ENCODE results near the gene PINK1. TPM values are rescaled to one million over a fixed set of nuclear protein-coding genes. Genes with fewer than 3 reads are reported as not detected.

Gene PINK1
- total RNA-seq, 3 donors from 2014 or later = 75.4 to 141 (median 111) TPM

GRCh38 chr1:20630729-20631128 lies 2.5 kb upstream of the PINK1 start:
- intact Hi-C loops (cut with DNase I, micrococcal nuclease) = loop anchor here in 1 of 2 donors (5.0 to 10.0 kb wide), 2 partner anchors 56 to 108 kb away; no protein-coding TSS in a partner anchor
- Histone ChIP-seq H3K4me1 (ENCODE audit: low read depth) (peaks cover 14% of the 10 kb centered on the region), H3K36me3 (ENCODE audit: low read depth) (no peaks in the 10 kb centered on the region), H3K4me3 (no peak overlapping the region), H3K9me3 (no peaks in the 10 kb centered on the region)
- ATAC-seq (no peak), DNase-seq (no peak)
- TF ChIP-seq CTCF (IDR thresholded peaks at IDR 0.05) = no peak

- intact Hi-C loops (cut with DNase I, micrococcal nuclease) = loop anchor here in 1 of 2 donors (5.0 to 10.0 kb wide), 2 partner anchors 58 to 110 kb away; no protein-coding TSS in a partner anchor
Measured at GRCh38 chr1:20632386-20632785, 872 bp upstream of the PINK1 start.

GRCh38 chr1:20634065-20634593 lies 871 bp downstream of the PINK1 start:
- H3K4me3 ChIP-seq = peak overlapping the region; percentile 97
- peaks cover 14% of the 10 kb centered on the region for H3K4me1 ChIP-seq (ENCODE audit: low read depth)
- peak; percentile 3 for ATAC-seq
- no peak for TF ChIP-seq CTCF (IDR thresholded peaks at IDR 0.05)
- H3K36me3 ChIP-seq (ENCODE audit: low read depth) = no peaks in the 10 kb centered on the region
- no peaks in the 10 kb centered on the region for H3K9me3 ChIP-seq
- peak in 1 of 3 donors; percentile 21 for DNase-seq
- intact Hi-C loops (cut with DNase I, micrococcal nuclease) = loop anchor here in 1 of 2 donors (5.0 to 10.0 kb wide), 2 partner anchors 59 to 112 kb away; no protein-coding TSS in a partner anchor

More at GRCh38 chr1:20632386-20632785, 872 bp upstream of the PINK1 start:
- H3K36me3 ChIP-seq (ENCODE audit: low read depth) = no peaks in the 10 kb centered on the region
- peaks cover 14% of the 10 kb centered on the region for H3K4me1 ChIP-seq (ENCODE audit: low read depth)
- DNase-seq (no peak), ATAC-seq (no peak)
- TF ChIP-seq CTCF (IDR thresholded peaks at IDR 0.05) = no peak
- H3K4me3 ChIP-seq = no peak overlapping the region
- H3K9me3 ChIP-seq = no peaks in the 10 kb centered on the region

GRCh38 chr1:20634594-20635084 lies 1.4 kb downstream of the PINK1 start:
- peak in 2 of 3 donors; percentile 61 to 62 for DNase-seq
- Histone ChIP-seq H3K4me1 (ENCODE audit: low read depth) (peaks cover 14% of the 10 kb centered on the region), H3K9me3 (no peaks in the 10 kb centered on the region), H3K36me3 (ENCODE audit: low read depth) (no peaks in the 10 kb centered on the region), H3K4me3 (peak overlapping the region; percentile 97)
- peak; percentile 53 for ATAC-seq
- TF ChIP-seq CTCF (IDR thresholded peaks at IDR 0.05) = no peak
- intact Hi-C loops (cut with DNase I, micrococcal nuclease) = loop anchor here in 1 of 2 donors (5.0 to 10.0 kb wide), 2 partner anchors 60 to 112 kb away; no protein-coding TSS in a partner anchor

GRCh38 chr1:20636785-20637347 lies 3.6 kb downstream of the PINK1 start:
- DNase-seq (no peak), ATAC-seq (no peak)
- H3K4me1 ChIP-seq (ENCODE audit: low read depth) = peaks cover 14% of the 10 kb centered on the region
- intact Hi-C loops (cut with DNase I, micrococcal nuclease) = loop anchor here in 1 of 2 donors (10.0 kb wide), 1 partner anchor 62 kb away; no protein-coding TSS in a partner anchor
- no peaks in the 10 kb centered on the region for H3K36me3 ChIP-seq (ENCODE audit: low read depth)
- H3K4me3 ChIP-seq = no peak overlapping the region
- TF ChIP-seq CTCF (IDR thresholded peaks at IDR 0.05) = no peak
- H3K9me3 ChIP-seq = no peaks in the 10 kb centered on the region
